Mesenchymal stem cell (in vitro differentiated cells and primary cell): Measurements from ENCODE around the gene SLC16A10.

ENCODE experiments used
- DNase-seq: peaks from one replicate; pipeline ENCODE4 v3.0.0-alpha.2; 2013
- H2AFZ ChIP-seq: one replicate; pipeline ENCODE4 v1.6.1; 2013; ENCODE audit warnings: low read depth, mild to moderate bottlenecking, control low read depth, inconsistent platforms, low read length, moderate library complexity
- H2AK5ac ChIP-seq: 2 replicates; pipeline ENCODE4 v1.6.1; 2013; ENCODE audit warnings: low read length, moderate library complexity, mild to moderate bottlenecking, inconsistent platforms; ENCODE audit not compliant: severe bottlenecking
- H2BK120ac ChIP-seq: one replicate; pipeline ENCODE4 v1.6.1; 2013; ENCODE audit warnings: low read depth, mild to moderate bottlenecking, inconsistent platforms, low read length, moderate library complexity
- H2BK12ac ChIP-seq, 2 experiments: one replicate each; pipeline ENCODE4 v1.6.1; 2013; ENCODE audit warnings: inconsistent platforms in 2 of 2, low read length in 2 of 2, mild to moderate bottlenecking in 2 of 2, moderate library complexity in 2 of 2, control low read depth in 1 of 2
- H2BK15ac ChIP-seq: one replicate; pipeline ENCODE4 v1.6.1; 2013; ENCODE audit warnings: mild to moderate bottlenecking, low read depth, inconsistent platforms; ENCODE audit not compliant: poor library complexity, severe bottlenecking
- H2BK5ac ChIP-seq: 2 replicates; pipeline ENCODE4 v1.6.1; 2013; ENCODE audit warnings: low read depth, mild to moderate bottlenecking, low read length, control low read depth, inconsistent platforms; ENCODE audit not compliant: poor library complexity, severe bottlenecking
- H3K14ac ChIP-seq, 2 experiments: one replicate each; pipeline ENCODE4 v1.6.1; 2013; ENCODE audit warnings: inconsistent platforms in 2 of 2, low read length in 2 of 2, control low read depth in 1 of 2, mild to moderate bottlenecking in 1 of 2, moderate library complexity in 1 of 2
- H3K18ac ChIP-seq, 2 experiments: one replicate each; pipeline ENCODE4 v1.6.1; 2013; ENCODE audit warnings: inconsistent platforms in 2 of 2, low read length in 2 of 2, control low read depth in 1 of 2, low read depth in 1 of 2, mild to moderate bottlenecking in 1 of 2
- H3K23ac ChIP-seq, 2 experiments: one replicate each; pipeline ENCODE4 v1.6.1; 2013; ENCODE audit warnings: inconsistent platforms in 2 of 2, low read length in 2 of 2, mild to moderate bottlenecking in 2 of 2, moderate library complexity in 2 of 2, control low read depth in 1 of 2
- H3K27ac ChIP-seq: 2 replicates; pipeline ENCODE4 v1.5.1; 2013; ENCODE audit warnings: mild to moderate bottlenecking, moderate library complexity, low read length, control low read depth, inconsistent platforms; ENCODE audit not compliant: poor library complexity, severe bottlenecking
- H3K27me3 ChIP-seq, 2 experiments: 2 replicates each; pipeline versions ENCODE4 v1.6.1 to v1.7.0; 2013; ENCODE audit warnings: low read length in 2 of 2, mild to moderate bottlenecking in 2 of 2, moderate library complexity in 2 of 2, control low read depth in 1 of 2, inconsistent platforms in 1 of 2; ENCODE audit not compliant: control insufficient read depth in 1 of 2, insufficient read depth in 1 of 2
- H3K36me3 ChIP-seq, 2 experiments: 2 replicates each; pipeline versions ENCODE4 v1.6.1 to v1.7.0; 2013; ENCODE audit warnings: low read length in 2 of 2, control low read depth in 1 of 2, inconsistent platforms in 1 of 2, low read depth in 1 of 2, mild to moderate bottlenecking in 1 of 2; ENCODE audit not compliant: insufficient read depth in 2 of 2, control insufficient read depth in 1 of 2
- H3K4ac ChIP-seq, 2 experiments: one replicate each; pipeline ENCODE4 v1.6.1; 2013; ENCODE audit warnings: inconsistent platforms in 2 of 2, low read length in 2 of 2, mild to moderate bottlenecking in 2 of 2, moderate library complexity in 2 of 2, control low read depth in 1 of 2, low read depth in 1 of 2
- H3K4me1 ChIP-seq: 2 replicates; pipeline ENCODE4 v1.6.1; 2013; ENCODE audit warnings: low read depth, low read length, control low read depth; ENCODE audit not compliant: control insufficient read depth, insufficient read depth
- H3K4me2 ChIP-seq: 2 replicates; pipeline ENCODE4 v1.6.1; 2013; ENCODE audit warnings: low read length, mild to moderate bottlenecking, inconsistent platforms; ENCODE audit not compliant: poor library complexity, severe bottlenecking
- H3K4me3 ChIP-seq, 2 experiments: 2 replicates each; pipeline versions ENCODE4 v1.5.1 to v1.7.0; 2013; ENCODE audit warnings: low read length in 2 of 2, mild to moderate bottlenecking in 2 of 2, control low read depth in 1 of 2, low read depth in 1 of 2; ENCODE audit not compliant: insufficient read depth in 1 of 2
- H3K79me1 ChIP-seq: replicated peaks from 2 replicates; pipeline ENCODE4 v1.6.1; 2013; ENCODE audit warnings: mild to moderate bottlenecking, control low read depth, low read length, inconsistent platforms; ENCODE audit not compliant: poor library complexity, severe bottlenecking
- H3K9ac ChIP-seq: 2 replicates; pipeline ENCODE4 v1.7.0; 2013; ENCODE audit warnings: mild to moderate bottlenecking, low read length, moderate library complexity
- H3K9me3 ChIP-seq: 2 replicates; pipeline ENCODE4 v1.7.0; 2013; ENCODE audit warnings: mild to moderate bottlenecking, low read length; ENCODE audit not compliant: control insufficient read depth
- H4K8ac ChIP-seq: one replicate; pipeline ENCODE4 v1.6.1; 2013; ENCODE audit warnings: inconsistent platforms, mild to moderate bottlenecking, low read length, moderate library complexity
- H4K91ac ChIP-seq: one replicate; pipeline ENCODE4 v1.6.1; 2013; ENCODE audit warnings: mild to moderate bottlenecking, low read length, inconsistent platforms
- WGBS: methylation state at CpG from one replicate; pipeline ENCODE4 v1.1.7; 2013; ENCODE audit warnings: mixed read lengths; 5-methylcytosine and 5-hydroxymethylcytosine counted together

Gene SLC16A10

DNA sequence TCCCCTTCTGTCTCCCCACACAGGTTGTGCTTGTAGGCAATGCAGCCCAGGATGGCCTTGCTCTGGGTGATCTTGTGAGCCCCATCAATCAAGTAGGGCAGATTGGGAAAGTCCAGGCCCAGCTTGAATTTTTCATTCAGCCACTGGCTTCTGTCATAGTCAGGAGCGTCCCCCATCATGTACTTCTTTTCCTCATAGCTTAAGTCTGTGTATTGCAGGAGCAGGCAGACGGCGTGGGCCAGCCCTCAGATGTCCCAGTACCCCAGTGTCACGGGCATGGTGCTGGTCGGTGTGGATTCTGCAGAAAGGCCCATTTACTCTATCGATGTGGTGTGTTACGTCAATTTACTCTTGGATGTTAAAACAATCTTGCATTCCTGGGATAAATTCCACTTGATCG lies 40.1 kb upstream of the SLC16A10 start:
- no peak for DNase-seq
- Histone ChIP-seq H3K4me1 (no peaks in the 10 kb centered on the region), H2BK120ac (no peak overlapping the region), H3K23ac (no peak overlapping the region), H2AFZ (no peak overlapping the region), H2BK15ac (no peak overlapping the region), H3K27me3 (peaks cover 0 to 3% of the 10 kb centered on the region in 2 experiments), H3K9me3 (no peaks in the 10 kb centered on the region), H2BK12ac (no peak overlapping the region), H3K36me3 (no peaks in the 10 kb centered on the region), H2AK5ac (no peak overlapping the region), H3K4ac (no peak overlapping the region), H4K8ac (no peak overlapping the region), H3K4me2 (no peak overlapping the region), H3K18ac (no peak overlapping the region), H4K91ac (no peak overlapping the region), H3K14ac (no peak overlapping the region), H3K27ac (no peak overlapping the region), H3K9ac (no peak overlapping the region), H3K79me1 (no peaks in the 10 kb centered on the region), H3K4me3 (peak overlapping the region in 1 of 2 experiments; percentile 38), H2BK5ac (no peak overlapping the region)
- WGBS = 95% methylated on average over 7 of the region's 8 CpGs

- H3K23ac ChIP-seq = no peak overlapping the region
- H3K9me3 ChIP-seq = no peaks in the 10 kb centered on the region
- no peak overlapping the region for H3K9ac ChIP-seq
- no peak overlapping the region for H2AK5ac ChIP-seq
- no peak for DNase-seq
- H4K91ac ChIP-seq = no peak overlapping the region
- H2BK15ac ChIP-seq = no peak overlapping the region
- no peak overlapping the region for H4K8ac ChIP-seq
- no peak overlapping the region for H3K18ac ChIP-seq
- H2BK12ac ChIP-seq = no peak overlapping the region
- no CpG with 5 or more reads among the region's 2 CpGs for WGBS
- H3K79me1 ChIP-seq = no peaks in the 10 kb centered on the region
- no peaks in the 10 kb centered on the region for H3K4me1 ChIP-seq
- H2BK5ac ChIP-seq = no peak overlapping the region
- no peaks in the 10 kb centered on the region for H3K27me3 ChIP-seq
- no peak overlapping the region for H3K4me3 ChIP-seq
- no peak overlapping the region for H3K4me2 ChIP-seq
- no peak overlapping the region for H3K27ac ChIP-seq
- no peak overlapping the region for H2AFZ ChIP-seq
- H3K14ac ChIP-seq = no peak overlapping the region
- no peak overlapping the region for H2BK120ac ChIP-seq
- no peaks in the 10 kb centered on the region for H3K36me3 ChIP-seq
- H3K4ac ChIP-seq = no peak overlapping the region
These were observed 36.9 kb upstream of the SLC16A10 start for GRCh38 chr6:111050261-111051023.

GRCh38 chr6:111052171-111052570 lies 35.1 kb upstream of the SLC16A10 start:
- Histone ChIP-seq H4K8ac (no peak overlapping the region), H3K18ac (no peak overlapping the region), H3K14ac (no peak overlapping the region), H3K79me1 (no peaks in the 10 kb centered on the region), H3K27me3 (peaks cover 0 to 8% of the 10 kb centered on the region in 2 experiments), H3K4me1 (no peaks in the 10 kb centered on the region), H2BK5ac (no peak overlapping the region), H3K9ac (no peak overlapping the region), H3K9me3 (no peaks in the 10 kb centered on the region), H2BK15ac (no peak overlapping the region), H3K4me3 (no peak overlapping the region), H3K4ac (no peak overlapping the region), H3K4me2 (no peak overlapping the region), H3K27ac (no peak overlapping the region), H4K91ac (no peak overlapping the region), H3K23ac (no peak overlapping the region), H2AK5ac (no peak overlapping the region), H2BK12ac (no peak overlapping the region), H2BK120ac (no peak overlapping the region), H3K36me3 (no peaks in the 10 kb centered on the region), H2AFZ (no peak overlapping the region)
- no peak for DNase-seq
- WGBS = 78% methylated on average over 3 of the region's 3 CpGs

GRCh38 chr6:111057074-111057752 lies 30.1 kb upstream of the SLC16A10 start:
- Histone ChIP-seq H4K8ac (no peak overlapping the region), H3K4me1 (no peaks in the 10 kb centered on the region), H3K14ac (no peak overlapping the region), H2BK5ac (no peak overlapping the region), H3K4me2 (peak overlapping the region; percentile 34), H3K79me1 (no peaks in the 10 kb centered on the region), H2AFZ (no peak overlapping the region), H3K23ac (no peak overlapping the region), H3K9ac (no peak overlapping the region), H3K36me3 (no peaks in the 10 kb centered on the region), H2BK12ac (no peak overlapping the region), H2BK15ac (no peak overlapping the region), H4K91ac (no peak overlapping the region), H3K4ac (no peak overlapping the region), H3K27me3 (peaks cover 8 to 21% of the 10 kb centered on the region in 2 experiments), H2AK5ac (no peak overlapping the region), H2BK120ac (no peak overlapping the region), H3K9me3 (no peaks in the 10 kb centered on the region), H3K4me3 (no peak overlapping the region), H3K18ac (no peak overlapping the region), H3K27ac (no peak overlapping the region)
- WGBS = 64% methylated on average over 9 of the region's 12 CpGs
- peak; percentile 44 for DNase-seq
